Measurements from ENCODE around the gene SERGEF.

The SERGEF gene

GRCh38 chr11:18012906-18013781, at the start of gene SERGEF:
TSS of gene SERGEF (minus strand) at chr11:18013047. CDS start at chr11:18013010, 37 bp downstream.
- DNase-seq: peak; percentile 81

- no peak for DNase-seq
Observed at GRCh38 chr11:18061351-18061750, 48.5 kb upstream of the SERGEF start.

- no peak for DNase-seq
Observed at GRCh38 chr11:18056561-18057181, 43.8 kb upstream of the SERGEF start.

GRCh38 chr11:18054511-18055103, 41.8 kb upstream of the SERGEF start:
- no peak for DNase-seq

- DNase-seq: no peak
Observed at GRCh38 chr11:18050848-18051247, 38.0 kb upstream of the SERGEF start.

- DNase-seq: no peak
Observed at GRCh38 chr11:18046116-18046777, 33.4 kb upstream of the SERGEF start, which contains the start of gene TPH1. TSS of gene TPH1 (minus strand) at chr11:18046269. CDS start at chr11:18040762, 5,507 bp downstream.

- DNase-seq: no peak
Observed at GRCh38 chr11:18036456-18036855, 23.6 kb upstream of the SERGEF start.

GRCh38 chr11:18027475-18027874, 14.6 kb upstream of the SERGEF start:
- no peak for DNase-seq

- DNase-seq: no peak
Observed at GRCh38 chr11:18022419-18022818, 9.6 kb upstream of the SERGEF start.

GRCh38 chr11:18019650-18020049, 6.8 kb upstream of the SERGEF start:
- DNase-seq: no peak

- no peak for DNase-seq
Observed at GRCh38 chr11:18016789-18017188, 3.9 kb upstream of the SERGEF start.

GRCh38 chr11:18014876-18015275, 2.0 kb upstream of the SERGEF start:
- no peak for DNase-seq

- DNase-seq: peak; percentile 17
Observed at GRCh38 chr11:18013790-18014507, 1.1 kb upstream of the SERGEF start.

GRCh38 chr11:18012122-18012905, 533 bp downstream of the SERGEF start:
- DNase-seq: peak; percentile 36

GRCh38 chr11:18011633-18012032, 1.2 kb downstream of the SERGEF start:
- DNase-seq: no peak

- no peak for DNase-seq
Observed at GRCh38 chr11:18010977-18011586, 1.8 kb downstream of the SERGEF start.

GRCh38 chr11:18010121-18010670, 2.7 kb downstream of the SERGEF start:
- no peak for DNase-seq

- DNase-seq: no peak
Observed at GRCh38 chr11:18005376-18006129, 7.3 kb downstream of the SERGEF start.

- no peak for DNase-seq
Observed at GRCh38 chr11:18001191-18001590, 11.7 kb downstream of the SERGEF start.

- DNase-seq: no peak
Observed at GRCh38 chr11:18000760-18001159, 12.1 kb downstream of the SERGEF start.

Measured in DMS79 (cell line).